GM06990 (cell line): ENCODE data around the gene EXOG.

Experiments used
- DNase-seq: peaks from one replicate; pipeline ENCODE4 v3.0.0-alpha.2; 2011; ENCODE audit not compliant: insufficient read length; ENCODE audit errors: extremely low read depth
- H3K27me3 ChIP-seq: replicated peaks from 2 replicates; pipeline ENCODE4 v1.6.0; 2011; ENCODE audit warnings: low read length; ENCODE audit not compliant: control insufficient read depth, insufficient read depth
- H3K36me3 ChIP-seq: 2 replicates; pipeline ENCODE4 v1.5.1; 2011; ENCODE audit warnings: low read length; ENCODE audit not compliant: control insufficient read depth, insufficient read depth
- H3K4me3 ChIP-seq: replicated peaks from 2 replicates; pipeline ENCODE4 v1.5.1; 2011; ENCODE audit warnings: low read depth, mild to moderate bottlenecking, control low read depth, low read length
- CTCF ChIP-seq: IDR thresholded peaks from 2 replicates; pipeline ENCODE4 v1.5.1; 2011; ENCODE audit warnings: low read length, control low read depth, mild to moderate bottlenecking, inconsistent platforms; ENCODE audit not compliant: insufficient read depth, poor library complexity, severe bottlenecking

EXOG gene

GRCh38 chr3:38490281-38491030 is 5.7 kb upstream of the EXOG start:
- H3K36me3 ChIP-seq, result no peaks in the 10 kb centered on the region
- H3K27me3 ChIP-seq, result no peaks in the 10 kb centered on the region
- TF ChIP-seq CTCF, result no peak
- H3K4me3 ChIP-seq, result no peak overlapping the region
- no peak for DNase-seq

GRCh38 chr3:38491215-38491614 is 4.9 kb upstream of the EXOG start:
- H3K36me3 ChIP-seq, result no peaks in the 10 kb centered on the region
- no peak for TF ChIP-seq CTCF
- DNase-seq, result no peak
- H3K27me3 ChIP-seq, result no peaks in the 10 kb centered on the region
- H3K4me3 ChIP-seq, result no peak overlapping the region

GRCh38 chr3:38493031-38493430 is 3.1 kb upstream of the EXOG start:
- DNase-seq, result no peak
- Histone ChIP-seq H3K36me3 (no peaks in the 10 kb centered on the region), H3K27me3 (no peaks in the 10 kb centered on the region), H3K4me3 (no peak overlapping the region)
- TF ChIP-seq CTCF, result no peak

- Histone ChIP-seq H3K4me3 (peak overlapping the region; percentile 94), H3K36me3 (peaks cover 4% of the 10 kb centered on the region), H3K27me3 (no peaks in the 10 kb centered on the region)
- DNase-seq, result no peak
- TF ChIP-seq CTCF, result no peak
These were observed 891 bp downstream of the EXOG start for GRCh38 chr3:38497031-38497430.

GRCh38 chr3:38500688-38501417 is 4.7 kb downstream of the EXOG start:
- H3K36me3 ChIP-seq, result peaks cover 7% of the 10 kb centered on the region
- no peak for DNase-seq
- no peak for TF ChIP-seq CTCF
- no peaks in the 10 kb centered on the region for H3K27me3 ChIP-seq
- no peak overlapping the region for H3K4me3 ChIP-seq
